GM10266 (cell line): Measurements from ENCODE around the gene AFF1.

Experiments
- DNase-seq: peaks from one replicate; pipeline ENCODE4 v3.0.0; 2012; ENCODE audit errors: extremely low spot score
- CTCF ChIP-seq: IDR thresholded peaks from 2 replicates; pipeline ENCODE4 v1.5.1; 2012; ENCODE audit warnings: mild to moderate bottlenecking, low read depth; ENCODE audit not compliant: control insufficient read depth, insufficient read depth; ENCODE audit errors: missing control alignments

AFF1 gene

GRCh38 chr4:87088186-87088585 lies 153.4 kb downstream of the AFF1 start:
- TF ChIP-seq CTCF = no peak
- no peak for DNase-seq

GRCh38 chr4:87089368-87089767 lies 154.6 kb downstream of the AFF1 start:
- no peak for TF ChIP-seq CTCF
- no peak for DNase-seq

- no peak for TF ChIP-seq CTCF
- no peak for DNase-seq
Observed at GRCh38 chr4:87090305-87090704, 155.5 kb downstream of the AFF1 start.

- TF ChIP-seq CTCF = peak; percentile 10
- no peak for DNase-seq
Observed at GRCh38 chr4:87092389-87093141, 157.8 kb downstream of the AFF1 start.

GRCh38 chr4:87093443-87094123 lies 158.8 kb downstream of the AFF1 start:
- peak; percentile 71 for TF ChIP-seq CTCF
- DNase-seq = peak; percentile 68

GRCh38 chr4:87097075-87097474 lies 162.3 kb downstream of the AFF1 start:
- no peak for DNase-seq
- TF ChIP-seq CTCF = no peak

- no peak for TF ChIP-seq CTCF
Observed at GRCh38 chr4:87100168-87100567, 165.4 kb downstream of the AFF1 start.

More at GRCh38 chr4:87100168-87100567, 165.4 kb downstream of the AFF1 start:
- DNase-seq = no peak
